ENCODE measurements around the gene ZNF799.

DNA sequence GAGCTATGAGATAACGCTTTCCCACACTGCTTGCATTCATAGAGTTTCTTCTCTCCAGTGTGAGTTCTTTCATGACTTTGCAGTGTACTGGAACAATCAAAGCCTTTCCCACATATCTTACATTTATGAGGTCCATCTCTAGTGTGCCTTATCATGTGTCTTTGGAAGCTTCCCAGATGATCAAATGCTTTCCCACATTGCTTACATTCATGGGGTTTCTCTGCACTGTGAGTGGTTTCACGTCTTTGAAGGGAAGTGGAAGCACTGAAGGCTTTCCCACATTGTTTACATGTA is 20.7 kb downstream of the ZNF799 start:
- no peak for TF ChIP-seq POLR2A (IDR thresholded peaks at IDR 0.05; ENCODE audit: low read length)
- TF ChIP-seq GATA1 (IDR thresholded peaks at IDR 0.05; ENCODE audit: low read depth, low read length) = no peak
